Astrocyte (in vitro differentiated cells and primary cell): ENCODE measurements around the gene LRP1B. TPM values are rescaled to one million over a fixed set of nuclear protein-coding genes. Genes with fewer than 3 reads are reported as not detected.

Experiments used
- DNase-seq: peaks from one replicate; pipeline ENCODE4 v3.0.0-alpha.2; 2010; ENCODE audit warnings: low read depth
- FAIRE-seq: peaks from 2 replicates; lab custom pipeline; 2011; peaks lifted over from hg19 to GRCh38; lab: Jason Lieb, UNC
- H2AFZ ChIP-seq: 2 replicates; pipeline ENCODE4 v1.6.0; 2012; ENCODE audit warnings: low read depth, low read length, inconsistent platforms
- H3K27ac ChIP-seq: 2 replicates; pipeline ENCODE4 v1.5.1; 2011; ENCODE audit warnings: low read depth, low read length, inconsistent platforms
- H3K27me3 ChIP-seq: 2 replicates; pipeline ENCODE4 v1.6.0; 2011; ENCODE audit warnings: low read length, inconsistent platforms; ENCODE audit not compliant: insufficient read depth
- H3K36me3 ChIP-seq: 2 replicates; pipeline ENCODE4 v1.5.1; 2011; ENCODE audit warnings: low read length, inconsistent platforms; ENCODE audit not compliant: insufficient read depth
- H3K4me1 ChIP-seq: 2 replicates; pipeline ENCODE4 v1.5.1; 2011; ENCODE audit warnings: low read length, inconsistent platforms; ENCODE audit not compliant: insufficient read depth
- H3K4me2 ChIP-seq: 2 replicates; pipeline ENCODE4 v1.6.0; 2012; ENCODE audit warnings: low read length, inconsistent platforms
- H3K4me3 ChIP-seq: 2 replicates; pipeline ENCODE4 v1.5.1; 2011; ENCODE audit warnings: low read depth, mild to moderate bottlenecking, low read length, inconsistent platforms; ENCODE audit not compliant: insufficient read depth
- H3K79me2 ChIP-seq: 2 replicates; pipeline ENCODE4 v1.6.0; 2012; ENCODE audit warnings: mild to moderate bottlenecking, low read length, inconsistent platforms; ENCODE audit not compliant: insufficient read depth
- H3K9ac ChIP-seq: 2 replicates; pipeline ENCODE4 v1.6.0; 2012; ENCODE audit warnings: mild to moderate bottlenecking, low read length, inconsistent platforms
- H3K9me3 ChIP-seq: 2 replicates; pipeline ENCODE4 v1.5.1; 2012; ENCODE audit warnings: low read depth, mild to moderate bottlenecking, low read length, inconsistent platforms; ENCODE audit not compliant: insufficient read depth
- H4K20me1 ChIP-seq: 2 replicates; pipeline ENCODE4 v1.6.0; 2012; ENCODE audit warnings: low read length, inconsistent platforms; ENCODE audit not compliant: insufficient read depth
- H3K27ac Mint-ChIP-seq: one replicate; pipeline ENCODE4 v1.8.0; 2021; ENCODE audit warnings: mild to moderate bottlenecking, mixed read lengths; ENCODE audit not compliant: unreplicated experiment
- H3K27me3 Mint-ChIP-seq: one replicate; pipeline ENCODE4 v1.8.0; 2021; ENCODE audit warnings: low read depth, mixed read lengths; ENCODE audit not compliant: unreplicated experiment
- H3K36me3 Mint-ChIP-seq: one replicate; pipeline ENCODE4 v1.8.0; 2021; ENCODE audit warnings: low read depth, mixed read lengths; ENCODE audit not compliant: unreplicated experiment
- H3K4me1 Mint-ChIP-seq: one replicate; pipeline ENCODE4 v1.8.0; 2021; ENCODE audit warnings: low read depth, mixed read lengths; ENCODE audit not compliant: unreplicated experiment
- H3K4me3 Mint-ChIP-seq: one replicate; pipeline ENCODE4 v1.8.0; 2021; ENCODE audit warnings: mild to moderate bottlenecking, moderate library complexity, mixed read lengths; ENCODE audit not compliant: unreplicated experiment
- H3K9me3 Mint-ChIP-seq: one replicate; pipeline ENCODE4 v1.8.0; 2021; ENCODE audit warnings: mild to moderate bottlenecking, mixed read lengths; ENCODE audit not compliant: unreplicated experiment
- CTCF ChIP-seq: IDR thresholded peaks from 2 replicates; pipeline ENCODE4 v1.5.1; 2011; ENCODE audit warnings: low read depth, mild to moderate bottlenecking, inconsistent platforms, low read length, moderate library complexity; ENCODE audit not compliant: insufficient read depth
- EZH2 ChIP-seq: IDR thresholded peaks from 2 replicates; pipeline ENCODE4 v1.6.1; 2012; ENCODE audit warnings: mild to moderate bottlenecking, low read length, inconsistent platforms; ENCODE audit not compliant: insufficient read depth
- total RNA-seq: library from RNA; stranded (reverse); gene quantifications from 2 replicates; pipeline ENCODE4 v1.2.1, GENCODE V29; 2021

LRP1B gene
- total RNA-seq, 1 donor from 2014 or later: 1.5 TPM

DNA sequence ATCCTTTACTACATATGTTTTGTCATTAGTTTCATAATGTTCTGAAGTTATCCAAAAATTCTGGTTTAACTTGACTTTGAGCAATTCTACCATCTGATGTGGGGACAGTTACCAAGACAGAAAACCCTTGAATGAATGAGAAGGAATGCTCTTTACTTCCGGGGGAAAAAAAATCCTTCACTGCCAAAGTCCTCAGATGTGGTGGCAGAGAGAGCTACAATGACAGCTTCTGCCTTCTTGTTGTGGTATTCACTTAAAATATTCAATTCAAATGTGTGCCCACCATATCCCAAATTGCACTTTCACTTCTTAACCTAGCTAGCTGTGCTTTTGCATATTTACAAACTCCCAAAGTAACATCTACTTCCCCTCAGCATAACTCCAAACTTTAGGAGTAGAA is 1818.9 kb downstream of the LRP1B start:
- Mint-ChIP-seq H3K4me3 (no peak overlapping the region), H3K4me1 (no peaks in the 10 kb centered on the region), H3K27me3 (no peaks in the 10 kb centered on the region), H3K27ac (no peak overlapping the region), H3K36me3 (no peaks in the 10 kb centered on the region), H3K9me3 (no peaks in the 10 kb centered on the region)
- TF ChIP-seq CTCF (no peak), EZH2 (no peak)
- no peaks in the 10 kb centered on the region for H3K79me2 ChIP-seq
- no peak for DNase-seq
- no peak overlapping the region for H3K27ac ChIP-seq
- no peaks in the 10 kb centered on the region for H4K20me1 ChIP-seq
- H3K4me3 ChIP-seq: no peak overlapping the region
- no peak overlapping the region for H3K9ac ChIP-seq
- no peaks in the 10 kb centered on the region for H3K27me3 ChIP-seq
- H3K4me1 ChIP-seq: no peaks in the 10 kb centered on the region
- H3K9me3 ChIP-seq: no peaks in the 10 kb centered on the region
- no peak for FAIRE-seq
- no peak overlapping the region for H3K4me2 ChIP-seq
- no peaks in the 10 kb centered on the region for H3K36me3 ChIP-seq
- H2AFZ ChIP-seq: no peak overlapping the region

GRCh38 chr2:140308706-140309105 is 1822.1 kb downstream of the LRP1B start:
- H3K27ac ChIP-seq: no peak overlapping the region
- no peaks in the 10 kb centered on the region for H3K27me3 ChIP-seq
- FAIRE-seq: no peak
- H3K4me2 ChIP-seq: no peak overlapping the region
- H3K36me3 ChIP-seq: no peaks in the 10 kb centered on the region
- Mint-ChIP-seq H3K36me3 (no peaks in the 10 kb centered on the region), H3K27me3 (no peaks in the 10 kb centered on the region), H3K27ac (no peak overlapping the region), H3K4me1 (no peaks in the 10 kb centered on the region), H3K9me3 (peaks cover 12% of the 10 kb centered on the region), H3K4me3 (no peak overlapping the region)
- no peak overlapping the region for H3K9ac ChIP-seq
- no peak for TF ChIP-seq CTCF
- no peak for TF ChIP-seq EZH2
- H2AFZ ChIP-seq: no peak overlapping the region
- H3K4me1 ChIP-seq: no peaks in the 10 kb centered on the region
- no peaks in the 10 kb centered on the region for H3K79me2 ChIP-seq
- H4K20me1 ChIP-seq: no peaks in the 10 kb centered on the region
- H3K4me3 ChIP-seq: no peak overlapping the region
- DNase-seq: no peak
- no peaks in the 10 kb centered on the region for H3K9me3 ChIP-seq

GRCh38 chr2:140307532-140307931 is 1823.3 kb downstream of the LRP1B start:
- Histone ChIP-seq H3K79me2 (no peaks in the 10 kb centered on the region), H3K36me3 (no peaks in the 10 kb centered on the region)
- FAIRE-seq: no peak

More at GRCh38 chr2:140307532-140307931, 1823.3 kb downstream of the LRP1B start:
- no peaks in the 10 kb centered on the region for H3K27me3 ChIP-seq
- no peaks in the 10 kb centered on the region for H3K4me1 ChIP-seq
- Mint-ChIP-seq H3K27me3 (no peaks in the 10 kb centered on the region), H3K4me3 (no peak overlapping the region), H3K9me3 (peaks cover 13% of the 10 kb centered on the region), H3K4me1 (no peaks in the 10 kb centered on the region), H3K36me3 (no peaks in the 10 kb centered on the region), H3K27ac (no peak overlapping the region)
- no peak overlapping the region for H3K4me2 ChIP-seq
- H3K9ac ChIP-seq: no peak overlapping the region
- TF ChIP-seq EZH2 (no peak), CTCF (no peak)
- no peaks in the 10 kb centered on the region for H4K20me1 ChIP-seq
- no peak for DNase-seq
- H3K9me3 ChIP-seq: no peaks in the 10 kb centered on the region
- no peak overlapping the region for H3K27ac ChIP-seq
- no peak overlapping the region for H2AFZ ChIP-seq
- no peak overlapping the region for H3K4me3 ChIP-seq
